NCI-H524 (cell line): Measurements from ENCODE around the gene MPV17.
A peak's percentile ranks its signal among the peaks of the same experiment; 100 is the strongest.
"Not testable (repeated sequence)": the region's sequence is repeated elsewhere in the genome, so short reads cannot be mapped to it uniquely, and the experiment has no call there.

Experiments used
- DNase-seq, 2 experiments: peaks; one replicate each; lab custom pipeline; 2025; lab: John Stamatoyannopoulos, UW

Gene MPV17

GRCh38 chr2:27298391-27299080 is 24.4 kb downstream of the MPV17 start:
- no peak for DNase-seq

GRCh38 chr2:27297195-27297594 is 25.7 kb downstream of the MPV17 start:
- no peak for DNase-seq

GRCh38 chr2:27296481-27296880 is 26.4 kb downstream of the MPV17 start:
- DNase-seq, result no peak

- no peak for DNase-seq
Measured at GRCh38 chr2:27294928-27295327, 28.0 kb downstream of the MPV17 start.

- peak in 1 of 2 experiments; percentile 30 for DNase-seq
Measured at GRCh38 chr2:27291865-27292264, 31.0 kb downstream of the MPV17 start.

- no peak for DNase-seq
Measured at GRCh38 chr2:27290549-27290948, 32.3 kb downstream of the MPV17 start.

- DNase-seq, result no peak
Measured at GRCh38 chr2:27288610-27289009, 34.3 kb downstream of the MPV17 start.

- no peak for DNase-seq
Measured at GRCh38 chr2:27285481-27285880, 37.4 kb downstream of the MPV17 start.

GRCh38 chr2:27284996-27285395 is 37.9 kb downstream of the MPV17 start:
- DNase-seq, result no peak

GRCh38 chr2:27282892-27283291 is 40.0 kb downstream of the MPV17 start:
- DNase-seq, result no peak

- DNase-seq, result peak in 1 of 2 experiments; percentile 37
Measured at GRCh38 chr2:27281855-27282559, 40.9 kb downstream of the MPV17 start, which contains the start of gene TRIM54. Gene TRIM54 (plus strand): TSS chr2:27282429. CDS start chr2:27282732, 303 bp downstream.

GRCh38 chr2:27281442-27281841 is 41.5 kb downstream of the MPV17 start:
- DNase-seq, result no peak

- DNase-seq, result no peak
Measured at GRCh38 chr2:27280826-27281225, 42.1 kb downstream of the MPV17 start.

- no peak for DNase-seq
Measured at GRCh38 chr2:27278010-27278409, 44.9 kb downstream of the MPV17 start.

- DNase-seq, result no peak
Measured at GRCh38 chr2:27275211-27276150, 47.4 kb downstream of the MPV17 start, which contains the start of gene DNAJC5G. Gene DNAJC5G (plus strand): TSS chr2:27275433. CDS start chr2:27276729, 1,296 bp downstream.

- DNase-seq, result peak in 1 of 2 experiments; percentile 42
Measured at GRCh38 chr2:27272537-27273522, 50.1 kb downstream of the MPV17 start.

GRCh38 chr2:27271631-27272340 is 51.1 kb downstream of the MPV17 start:
- DNase-seq, result no peak

- no peak for DNase-seq
Measured at GRCh38 chr2:27270670-27271069, 52.2 kb downstream of the MPV17 start.

- DNase-seq, result no peak
Measured at GRCh38 chr2:27270131-27270530, 52.8 kb downstream of the MPV17 start.

- DNase-seq, result not testable (repeated sequence)
Measured at GRCh38 chr2:27268296-27268695, 54.6 kb downstream of the MPV17 start.
